Neural cell (in vitro differentiated cells): ENCODE data around the gene MYBPC2.

Source experiments
- EP300 ChIP-seq: fragments of 450-650 bp; conservative IDR thresholded peaks from 2 replicates; pipeline ENCODE4 v1.6.1; 2014; ENCODE audit warnings: antibody characterized with exemption, mild to moderate bottlenecking, moderate library complexity; ENCODE audit not compliant: poor library complexity, severe bottlenecking
- EZH2 ChIP-seq: fragments of 200-600, 300-800 bp; shearing (Covaris generic), sonication (generic); IDR thresholded peaks from 2 replicates; pipeline ENCODE4 v1.6.1; 2014; ENCODE audit warnings: antibody characterized with exemption, low read length, borderline replicate concordance, mild to moderate bottlenecking; ENCODE audit not compliant: insufficient read depth, poor library complexity, severe bottlenecking
- POLR2AphosphoS5 ChIP-seq: IDR thresholded peaks from 2 replicates; pipeline ENCODE4 v1.6.1; 2012
- RAD21 ChIP-seq: fragments of 450-650 bp; conservative IDR thresholded peaks from 2 replicates; pipeline ENCODE4 v1.6.1; 2014; ENCODE audit warnings: antibody characterized with exemption, mild to moderate bottlenecking, moderate library complexity
- SMC3 ChIP-seq: fragments of 450-650 bp; conservative IDR thresholded peaks from 2 replicates; pipeline ENCODE4 v1.6.1; 2014; ENCODE audit warnings: antibody characterized with exemption, mild to moderate bottlenecking, moderate library complexity; ENCODE audit not compliant: poor library complexity
- TAF1 ChIP-seq: IDR thresholded peaks from 2 replicates; pipeline ENCODE4 v1.6.1; 2012; ENCODE audit warnings: low read depth
- TF ChIP-seq, protein P1 (sequence below): fragments of 450-650 bp; IDR thresholded peaks from 2 replicates; pipeline ENCODE4 v1.5.1; 2014; ENCODE audit warnings: antibody characterized with exemption, mild to moderate bottlenecking, moderate library complexity; ENCODE audit not compliant: poor library complexity, severe bottlenecking
- TF ChIP-seq, protein P2 (sequence below): IDR thresholded peaks from 2 replicates; pipeline ENCODE4 v1.6.1; 2012; ENCODE audit warnings: borderline replicate concordance

DNA sequence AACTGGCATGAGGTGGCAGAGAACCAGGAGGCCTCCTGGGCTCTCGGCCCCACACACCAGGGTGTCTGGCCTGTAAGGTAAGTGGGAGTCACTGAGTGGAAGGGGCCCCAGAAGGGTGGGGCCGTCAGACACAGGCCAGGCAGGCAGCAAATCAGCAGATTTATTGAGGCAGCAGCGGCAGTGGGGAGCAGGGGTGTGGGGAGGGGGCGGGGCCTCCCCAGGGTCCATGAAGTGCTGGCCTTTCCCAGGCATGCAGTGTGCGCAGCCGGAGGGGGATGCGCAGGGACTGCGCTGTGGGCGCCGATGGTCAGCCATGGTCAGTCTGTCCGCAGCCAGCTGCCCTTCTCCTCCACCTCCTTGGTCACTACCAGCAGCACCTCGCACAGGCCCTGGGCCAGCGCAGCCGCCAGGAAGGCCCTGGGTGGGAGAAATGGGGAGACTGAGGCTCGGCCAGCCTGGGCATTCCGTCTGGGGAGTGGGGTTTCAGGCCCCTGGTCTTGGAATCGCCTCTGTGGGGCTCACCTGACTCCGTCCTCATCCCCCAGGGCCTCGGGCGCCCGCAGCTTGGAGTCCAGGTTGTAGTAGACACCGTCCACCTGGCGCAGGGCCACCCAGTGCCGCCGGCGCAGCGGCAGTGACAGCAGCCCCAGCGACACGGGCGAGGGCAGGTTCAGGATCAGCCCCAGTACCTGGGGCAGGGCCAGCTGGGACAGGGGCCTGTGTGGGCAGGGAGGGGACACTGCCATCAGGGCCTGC, 73.3 kb downstream of the MYBPC2 start:
- TF ChIP-seq POLR2AphosphoS5 = no peak
- no peak for TF ChIP-seq EZH2
- TF ChIP-seq EP300 = no peak
- TF ChIP-seq, protein P1, sequence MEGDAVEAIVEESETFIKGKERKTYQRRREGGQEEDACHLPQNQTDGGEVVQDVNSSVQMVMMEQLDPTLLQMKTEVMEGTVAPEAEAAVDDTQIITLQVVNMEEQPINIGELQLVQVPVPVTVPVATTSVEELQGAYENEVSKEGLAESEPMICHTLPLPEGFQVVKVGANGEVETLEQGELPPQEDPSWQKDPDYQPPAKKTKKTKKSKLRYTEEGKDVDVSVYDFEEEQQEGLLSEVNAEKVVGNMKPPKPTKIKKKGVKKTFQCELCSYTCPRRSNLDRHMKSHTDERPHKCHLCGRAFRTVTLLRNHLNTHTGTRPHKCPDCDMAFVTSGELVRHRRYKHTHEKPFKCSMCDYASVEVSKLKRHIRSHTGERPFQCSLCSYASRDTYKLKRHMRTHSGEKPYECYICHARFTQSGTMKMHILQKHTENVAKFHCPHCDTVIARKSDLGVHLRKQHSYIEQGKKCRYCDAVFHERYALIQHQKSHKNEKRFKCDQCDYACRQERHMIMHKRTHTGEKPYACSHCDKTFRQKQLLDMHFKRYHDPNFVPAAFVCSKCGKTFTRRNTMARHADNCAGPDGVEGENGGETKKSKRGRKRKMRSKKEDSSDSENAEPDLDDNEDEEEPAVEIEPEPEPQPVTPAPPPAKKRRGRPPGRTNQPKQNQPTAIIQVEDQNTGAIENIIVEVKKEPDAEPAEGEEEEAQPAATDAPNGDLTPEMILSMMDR = no peak
- TF ChIP-seq SMC3 = no peak
- no peak for TF ChIP-seq RAD21
- no peak for TF ChIP-seq TAF1
- TF ChIP-seq, protein P2, sequence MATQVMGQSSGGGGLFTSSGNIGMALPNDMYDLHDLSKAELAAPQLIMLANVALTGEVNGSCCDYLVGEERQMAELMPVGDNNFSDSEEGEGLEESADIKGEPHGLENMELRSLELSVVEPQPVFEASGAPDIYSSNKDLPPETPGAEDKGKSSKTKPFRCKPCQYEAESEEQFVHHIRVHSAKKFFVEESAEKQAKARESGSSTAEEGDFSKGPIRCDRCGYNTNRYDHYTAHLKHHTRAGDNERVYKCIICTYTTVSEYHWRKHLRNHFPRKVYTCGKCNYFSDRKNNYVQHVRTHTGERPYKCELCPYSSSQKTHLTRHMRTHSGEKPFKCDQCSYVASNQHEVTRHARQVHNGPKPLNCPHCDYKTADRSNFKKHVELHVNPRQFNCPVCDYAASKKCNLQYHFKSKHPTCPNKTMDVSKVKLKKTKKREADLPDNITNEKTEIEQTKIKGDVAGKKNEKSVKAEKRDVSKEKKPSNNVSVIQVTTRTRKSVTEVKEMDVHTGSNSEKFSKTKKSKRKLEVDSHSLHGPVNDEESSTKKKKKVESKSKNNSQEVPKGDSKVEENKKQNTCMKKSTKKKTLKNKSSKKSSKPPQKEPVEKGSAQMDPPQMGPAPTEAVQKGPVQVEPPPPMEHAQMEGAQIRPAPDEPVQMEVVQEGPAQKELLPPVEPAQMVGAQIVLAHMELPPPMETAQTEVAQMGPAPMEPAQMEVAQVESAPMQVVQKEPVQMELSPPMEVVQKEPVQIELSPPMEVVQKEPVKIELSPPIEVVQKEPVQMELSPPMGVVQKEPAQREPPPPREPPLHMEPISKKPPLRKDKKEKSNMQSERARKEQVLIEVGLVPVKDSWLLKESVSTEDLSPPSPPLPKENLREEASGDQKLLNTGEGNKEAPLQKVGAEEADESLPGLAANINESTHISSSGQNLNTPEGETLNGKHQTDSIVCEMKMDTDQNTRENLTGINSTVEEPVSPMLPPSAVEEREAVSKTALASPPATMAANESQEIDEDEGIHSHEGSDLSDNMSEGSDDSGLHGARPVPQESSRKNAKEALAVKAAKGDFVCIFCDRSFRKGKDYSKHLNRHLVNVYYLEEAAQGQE = no peak
